Measurements from ENCODE around the gene VEPH1.

VEPH1 gene

GRCh38 chr3:157375342-157375986, 127.8 kb downstream of the VEPH1 start:
- H3K4me3 ChIP-seq (ENCODE audit: low read depth, low read length): no peak overlapping the region
- TF ChIP-seq CTCF (IDR thresholded peaks at IDR 0.05; ENCODE audit: insufficient read depth, low read depth, low read length, missing control alignments): no peak
- peak; percentile 6 for DNase-seq (ENCODE audit: low read depth)

GRCh38 chr3:157374933-157375332, 128.3 kb downstream of the VEPH1 start:
- no peak for TF ChIP-seq CTCF (IDR thresholded peaks at IDR 0.05; ENCODE audit: insufficient read depth, low read depth, low read length, missing control alignments)
- DNase-seq (ENCODE audit: low read depth): no peak

GRCh38 chr3:157373783-157374182, 129.4 kb downstream of the VEPH1 start:
- no peak for TF ChIP-seq CTCF (IDR thresholded peaks at IDR 0.05; ENCODE audit: insufficient read depth, low read depth, low read length, missing control alignments)
- no peak for DNase-seq (ENCODE audit: low read depth)
- no peak overlapping the region for H3K4me3 ChIP-seq (ENCODE audit: low read depth, low read length)

More at GRCh38 chr3:157374933-157375332, 128.3 kb downstream of the VEPH1 start:
- H3K4me3 ChIP-seq (ENCODE audit: low read depth, low read length): no peak overlapping the region

DNA sequence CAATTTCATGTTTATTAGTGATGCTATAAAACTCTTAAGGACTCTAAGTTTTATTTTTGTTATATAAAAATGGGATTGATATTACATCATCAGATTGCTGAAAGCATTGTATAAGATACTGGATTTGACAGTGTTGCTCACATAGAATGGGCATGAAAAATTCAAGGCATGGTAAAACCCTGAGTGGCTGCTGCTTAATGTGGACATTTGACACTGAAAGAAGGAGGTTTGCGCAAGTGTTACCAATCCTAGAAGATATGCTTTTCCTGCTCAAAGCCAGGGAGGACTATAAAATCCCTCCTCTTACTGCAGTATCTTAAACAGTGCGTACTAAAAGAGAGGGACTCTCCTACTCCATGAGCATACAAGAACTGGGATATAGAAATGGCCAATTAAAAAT, 132.3 kb downstream of the VEPH1 start:
- no peak for DNase-seq (ENCODE audit: low read depth)
- TF ChIP-seq CTCF (IDR thresholded peaks at IDR 0.05; ENCODE audit: insufficient read depth, low read depth, low read length, missing control alignments): no peak
- no peak overlapping the region for H3K4me3 ChIP-seq (ENCODE audit: low read depth, low read length)

DNA sequence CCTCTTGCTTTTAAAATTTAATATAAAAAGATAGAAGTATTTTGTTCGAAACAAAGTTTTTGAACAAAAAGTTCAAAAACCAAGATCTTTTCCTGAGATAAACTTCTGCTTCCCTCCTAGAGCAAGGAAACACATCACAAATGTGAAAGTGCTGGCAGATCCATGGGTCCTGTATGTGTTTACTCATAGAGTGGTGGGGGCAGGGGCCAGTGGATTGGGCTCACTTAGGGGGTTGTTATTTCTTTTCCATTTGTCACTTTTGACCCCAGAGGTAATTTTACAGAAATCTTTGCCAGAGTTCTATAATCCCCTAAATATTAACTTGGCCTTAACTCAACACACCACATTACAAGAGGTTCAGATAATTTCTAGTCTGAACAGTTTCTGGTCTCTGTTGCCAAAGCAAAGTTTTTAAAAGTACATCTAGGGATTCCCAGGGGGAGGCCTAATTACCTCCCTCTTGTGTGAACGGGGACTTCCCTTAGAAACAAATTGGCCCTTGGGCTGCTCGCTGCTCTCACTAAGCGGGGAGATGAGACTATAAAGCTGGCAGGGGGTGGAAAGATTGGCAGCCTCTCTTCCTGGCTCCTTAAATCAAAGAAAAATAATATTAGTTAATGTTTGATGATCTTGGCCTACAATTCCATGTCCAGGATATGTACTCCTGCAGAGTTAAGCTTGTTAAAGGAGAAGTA, 133.3 kb downstream of the VEPH1 start:
- H3K4me3 ChIP-seq (ENCODE audit: low read depth, low read length): no peak overlapping the region
- no peak for TF ChIP-seq CTCF (IDR thresholded peaks at IDR 0.05; ENCODE audit: insufficient read depth, low read depth, low read length, missing control alignments)
- DNase-seq (ENCODE audit: low read depth): peak; percentile 9

DNA sequence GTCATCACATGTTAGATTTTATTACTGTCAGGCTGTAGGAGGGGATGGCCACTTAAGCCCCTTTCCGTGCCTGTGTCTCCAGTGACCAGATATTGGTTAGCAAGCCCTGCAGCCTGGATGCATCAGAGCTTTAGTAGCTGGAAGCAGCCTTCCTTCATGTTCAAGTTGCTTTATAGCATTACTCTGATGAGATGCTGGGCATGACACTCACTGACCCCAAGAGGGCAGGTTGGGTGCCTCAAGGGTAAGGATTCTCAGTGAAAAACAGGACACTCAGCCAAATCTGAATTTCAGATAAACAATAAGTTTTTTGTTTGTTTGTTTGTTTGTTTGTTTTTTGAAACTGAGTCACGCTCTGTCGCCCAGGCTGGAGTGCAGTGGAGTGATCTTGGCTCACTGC, 135.0 kb downstream of the VEPH1 start:
- TF ChIP-seq CTCF (IDR thresholded peaks at IDR 0.05; ENCODE audit: insufficient read depth, low read depth, low read length, missing control alignments): no peak
- no peak for DNase-seq (ENCODE audit: low read depth)

More for the DNA sequence above, 135.0 kb downstream of the VEPH1 start:
- H3K4me3 ChIP-seq (ENCODE audit: low read depth, low read length): no peak overlapping the region
